ENCODE results near the gene TXNRD1.

Gene TXNRD1

GRCh38 chr12:104347374-104348075 lies 131.9 kb downstream of the TXNRD1 start:
- DNase-seq (ENCODE audit: low read depth in 3 of 3, low spot score in 1 of 3) = no peak

DNA sequence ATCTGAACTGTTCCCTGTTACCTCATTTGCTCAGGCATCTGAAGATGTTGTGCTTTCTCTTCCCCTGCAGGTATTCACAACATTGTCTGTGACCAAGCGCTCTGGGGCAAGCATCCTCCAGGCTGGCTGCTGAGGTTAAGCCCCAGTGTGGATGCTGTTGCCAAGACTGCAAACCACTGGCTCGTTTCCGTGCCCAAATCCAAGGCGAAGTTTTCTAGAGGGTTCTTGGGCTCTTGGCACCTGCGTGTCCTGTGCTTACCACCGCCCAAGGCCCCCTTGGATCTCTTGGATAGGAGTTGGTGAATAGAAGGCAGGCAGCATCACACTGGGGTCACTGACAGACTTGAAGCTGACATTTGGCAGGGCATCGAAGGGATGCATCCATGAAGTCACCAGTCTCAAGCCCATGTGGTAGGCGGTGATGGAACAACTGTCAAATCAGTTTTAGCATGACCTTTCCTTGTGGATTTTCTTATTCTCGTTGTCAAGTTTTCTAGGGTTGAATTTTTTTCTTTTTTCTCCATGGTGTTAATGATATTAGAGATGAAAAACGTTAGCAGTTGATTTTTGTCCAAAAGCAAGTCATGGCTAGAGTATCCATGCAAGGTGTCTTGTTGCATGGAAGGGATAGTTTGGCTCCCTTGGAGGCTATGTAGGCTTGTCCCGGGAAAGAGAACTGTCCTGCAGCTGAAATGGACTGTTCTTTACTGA lies 132.9 kb downstream of the TXNRD1 start:
- DNase-seq (ENCODE audit: low read depth in 3 of 3, low spot score in 1 of 3) = no peak

- DNase-seq (ENCODE audit: low read depth in 3 of 3, low spot score in 1 of 3) = no peak
Measured at GRCh38 chr12:104348994-104349494, 133.5 kb downstream of the TXNRD1 start.

DNA sequence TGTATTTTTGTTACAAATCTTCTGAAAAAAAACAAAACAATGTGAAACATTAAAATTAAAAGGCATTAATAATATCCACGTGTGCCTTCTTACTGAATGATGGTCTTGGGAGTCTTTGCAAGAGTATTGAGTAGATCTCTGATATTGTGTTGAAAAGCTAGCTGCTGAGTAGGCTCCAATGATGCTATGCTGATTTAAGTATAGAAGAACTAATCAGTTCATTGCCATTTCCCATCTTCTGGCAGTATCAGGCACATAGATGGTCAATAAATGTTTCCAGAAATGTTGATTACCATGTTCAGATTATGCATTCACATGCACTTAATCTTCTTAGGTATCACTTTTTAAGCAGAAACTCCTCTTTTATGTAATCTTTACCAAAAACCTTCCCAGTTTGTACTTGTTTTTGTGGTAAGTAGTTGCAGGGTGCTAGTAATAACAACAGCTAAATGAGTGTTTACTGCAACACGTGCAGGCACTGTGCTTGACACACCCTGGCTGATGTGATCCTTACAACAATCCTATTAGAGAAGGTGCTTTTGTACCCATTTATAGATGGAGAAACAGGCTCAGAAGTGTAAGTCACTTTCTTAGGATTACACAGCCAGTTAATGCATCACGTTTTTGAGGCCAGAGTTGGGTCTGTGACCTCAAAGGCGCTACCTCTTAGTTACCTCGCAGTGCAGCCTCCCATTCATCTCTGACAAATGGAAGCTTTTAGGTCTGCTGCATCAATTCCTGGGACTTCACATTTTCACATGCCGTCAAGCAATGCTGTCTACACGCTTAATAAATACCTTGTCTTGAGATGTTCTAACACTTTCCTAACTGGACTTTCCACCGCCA lies 134.9 kb downstream of the TXNRD1 start:
- no peak for DNase-seq (ENCODE audit: low read depth in 3 of 3, low spot score in 1 of 3)

DNA sequence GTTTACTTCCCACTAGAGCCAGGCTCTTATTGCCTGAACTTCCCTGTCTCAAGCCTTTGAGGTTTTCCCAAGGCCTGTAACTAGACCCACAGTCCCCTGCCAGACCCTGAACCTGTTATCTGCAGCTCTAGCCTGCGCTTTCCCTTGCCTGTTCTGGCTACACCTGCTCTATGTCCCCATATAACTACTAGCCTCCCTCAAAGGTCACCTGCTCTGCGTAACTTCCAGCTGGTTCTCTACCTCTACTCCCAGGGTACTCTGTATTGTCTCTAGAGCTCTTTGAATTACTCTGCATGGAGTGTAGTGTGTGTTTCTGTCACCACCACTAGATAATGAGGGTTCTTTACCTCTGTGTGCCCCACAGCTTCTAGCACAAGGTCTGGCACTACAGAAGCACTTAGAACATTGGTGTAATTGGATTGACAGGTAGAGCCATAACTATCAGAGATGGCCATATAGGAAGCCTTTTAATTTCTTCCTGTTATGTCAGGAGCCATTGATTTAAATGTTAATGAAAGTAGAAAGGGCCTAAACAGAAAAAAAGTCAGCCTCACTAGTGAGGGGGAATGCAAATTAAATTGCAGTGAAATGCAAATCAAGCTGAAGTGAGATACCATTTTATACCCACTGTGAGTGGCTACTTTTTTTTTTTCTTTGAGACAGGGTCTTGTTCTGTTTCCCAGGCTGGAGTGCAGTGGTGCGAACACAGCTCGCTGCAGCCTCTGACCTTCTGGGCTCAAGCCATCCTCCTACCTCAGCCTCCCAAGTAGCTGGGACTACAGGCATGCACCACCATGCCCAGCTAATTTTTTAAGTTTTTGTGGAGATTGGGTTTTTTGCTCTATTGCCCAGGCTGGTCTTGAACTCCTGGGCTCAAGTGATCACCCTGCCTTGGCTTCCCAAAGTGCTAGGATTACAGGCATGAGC lies 135.7 kb downstream of the TXNRD1 start:
- DNase-seq (ENCODE audit: low read depth in 3 of 3, low spot score in 1 of 3) = no peak

DNA sequence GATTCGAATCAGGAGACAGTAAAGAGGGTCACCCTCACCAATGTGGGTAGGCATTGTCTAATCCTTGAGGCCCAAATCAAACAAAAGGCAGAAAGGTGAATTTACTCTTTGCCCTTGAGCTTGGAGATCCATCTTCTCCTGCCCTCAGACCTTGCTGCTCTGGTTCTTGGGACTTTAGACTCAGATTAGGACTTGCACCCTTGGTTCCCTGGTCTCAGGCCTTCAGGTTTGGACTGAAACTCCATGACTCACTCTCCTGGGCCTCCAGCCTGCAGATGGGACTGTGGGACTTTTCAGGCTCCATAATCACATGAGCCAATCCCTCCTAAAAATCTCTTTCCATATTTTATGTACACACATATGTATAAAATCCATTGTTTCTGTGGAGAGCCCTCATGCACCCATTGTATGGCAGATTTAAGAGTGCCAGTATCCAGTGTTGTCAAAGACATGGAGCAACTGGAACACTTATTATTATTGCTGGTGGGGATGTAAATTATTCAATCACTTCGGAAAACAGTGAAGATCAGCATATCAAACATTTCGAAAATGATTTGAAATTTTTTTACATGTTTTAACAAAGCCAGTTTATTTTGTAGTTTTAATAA lies 136.6 kb downstream of the TXNRD1 start:
- no peak for DNase-seq (ENCODE audit: low read depth in 3 of 3, low spot score in 1 of 3)

- no peak for DNase-seq (ENCODE audit: low read depth in 3 of 3, low spot score in 1 of 3)
Measured at GRCh38 chr12:104353012-104353981, 137.7 kb downstream of the TXNRD1 start.

- no peak for DNase-seq (ENCODE audit: low read depth in 3 of 3, low spot score in 1 of 3)
Measured at GRCh38 chr12:104354167-104354867, 138.7 kb downstream of the TXNRD1 start.

GRCh38 chr12:104354868-104355570 lies 139.4 kb downstream of the TXNRD1 start:
- DNase-seq (ENCODE audit: low read depth in 3 of 3, low spot score in 1 of 3) = no peak

GRCh38 chr12:104355630-104356029 lies 140.1 kb downstream of the TXNRD1 start:
- DNase-seq (ENCODE audit: low read depth in 3 of 3, low spot score in 1 of 3) = no peak

DNA sequence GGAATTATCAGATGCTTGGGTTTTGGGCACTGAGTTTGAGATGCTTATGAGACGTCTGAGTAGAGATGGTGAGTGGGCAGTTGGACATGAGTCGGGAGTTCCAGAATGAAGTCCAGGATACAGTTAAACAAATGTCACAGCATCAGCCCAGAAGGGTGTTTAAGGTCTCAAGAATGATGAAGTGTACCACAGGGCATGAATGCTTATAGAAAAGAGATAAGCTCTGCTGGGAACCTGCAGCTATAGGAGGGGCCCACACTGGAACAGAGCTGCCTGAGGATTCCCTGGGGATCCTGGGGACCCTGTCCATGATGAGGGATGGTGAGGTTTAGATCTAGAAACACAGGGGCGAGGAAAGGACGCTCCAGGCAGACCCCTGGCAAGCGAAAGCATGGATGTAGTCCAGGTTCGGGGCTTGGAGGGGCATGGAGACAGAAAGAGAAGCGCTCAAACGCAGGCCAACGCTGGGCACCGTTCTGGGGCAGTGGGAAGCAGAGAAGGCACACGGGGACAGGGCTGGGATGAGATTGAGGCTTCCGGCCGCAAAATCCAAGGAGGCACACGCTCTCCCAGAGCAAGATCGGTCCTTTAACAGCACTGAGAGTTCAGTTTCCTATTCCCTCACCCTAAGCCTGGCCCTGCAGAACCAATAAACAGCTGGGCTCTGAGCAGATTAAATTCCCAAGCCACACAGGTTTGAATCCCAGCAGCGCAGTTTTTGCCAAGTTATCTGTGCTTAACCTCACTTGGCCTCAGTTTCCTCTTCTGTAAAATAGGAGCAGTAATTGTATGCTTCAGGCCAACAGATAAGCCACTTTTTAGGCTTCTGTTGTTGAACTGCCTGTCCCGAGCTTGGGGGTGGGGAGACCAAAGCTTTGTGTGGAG lies 140.9 kb downstream of the TXNRD1 start:
- DNase-seq (ENCODE audit: low read depth in 3 of 3, low spot score in 1 of 3) = no peak

DNA sequence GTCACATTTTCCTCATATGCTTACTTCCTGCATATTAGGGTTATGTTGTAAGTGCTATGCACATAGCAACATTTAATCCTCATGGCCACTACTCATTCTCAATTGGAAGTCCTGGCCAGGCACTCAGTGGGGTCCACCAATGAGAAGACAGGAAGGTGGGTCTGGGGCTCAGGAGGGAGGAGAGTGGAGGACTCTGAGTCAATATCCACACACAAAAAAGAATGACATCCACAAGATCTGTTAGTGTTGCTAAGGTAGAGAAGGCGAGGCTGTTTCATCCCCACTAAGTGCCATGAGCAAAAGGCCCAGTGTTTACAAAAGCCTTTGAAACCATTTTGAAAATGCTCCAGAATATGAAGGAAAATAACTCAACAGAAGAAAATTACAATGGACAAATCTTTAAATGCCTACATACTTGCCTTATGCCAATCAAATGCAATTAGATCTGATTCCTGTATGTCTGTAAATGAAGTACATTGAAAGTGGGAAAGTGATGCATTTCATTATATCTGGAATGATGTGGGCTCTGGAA lies 141.9 kb downstream of the TXNRD1 start:
- no peak for DNase-seq (ENCODE audit: low read depth in 3 of 3, low spot score in 1 of 3)

- peak; percentile 32 to 36 (median 33) for DNase-seq (ENCODE audit: low read depth in 3 of 3, low spot score in 1 of 3)
Measured at GRCh38 chr12:104358353-104359003, 142.9 kb downstream of the TXNRD1 start.

- no peak for DNase-seq (ENCODE audit: low read depth in 3 of 3, low spot score in 1 of 3)
Measured at GRCh38 chr12:104359216-104359615, 143.6 kb downstream of the TXNRD1 start.

DNA sequence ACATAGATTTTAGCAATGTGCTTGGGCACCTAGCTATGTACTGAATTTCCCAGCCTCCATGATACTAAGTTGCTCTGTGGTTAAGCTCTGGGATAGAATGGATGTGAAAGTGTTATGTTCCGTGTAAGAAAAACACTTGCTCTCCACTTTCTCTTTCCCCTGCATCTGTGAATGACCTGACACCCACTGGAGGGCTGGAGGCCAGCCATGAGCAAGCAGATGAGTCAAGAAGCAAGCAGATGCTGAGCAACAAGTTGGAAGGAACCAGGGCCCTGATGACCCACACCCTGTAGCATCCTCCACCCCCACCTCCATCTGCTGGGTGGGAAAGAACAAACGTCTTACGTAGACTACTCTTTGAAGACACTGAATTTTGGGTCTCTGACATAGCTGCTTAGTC lies 144.6 kb downstream of the TXNRD1 start:
- no peak for DNase-seq (ENCODE audit: low read depth in 3 of 3, low spot score in 1 of 3)
